ENCODE data around the gene NUDT19.

GRCh38 chr19:32646556-32646955 is 45.1 kb upstream of the NUDT19 start:
- TF ChIP-seq CTCF (IDR thresholded peaks at IDR 0.05 in 4 of 5, conservative IDR thresholded peaks at IDR 0.05 in 1 of 5), result no peak
- no peak for TF ChIP-seq POLR2A (IDR thresholded peaks at IDR 0.05)
